GM12878 (cell line): ENCODE results near the gene HMCN1. TPM values are rescaled to one million over a fixed set of nuclear protein-coding genes. Genes with fewer than 3 reads are reported as not detected.

Experiments used
- ATAC-seq: fragments of 200-7000 bp; cut with Tn5 transposase; 3 replicates; pipeline ENCODE4 v1.9.1; 2020; ENCODE audit warnings: mild to moderate bottlenecking, moderate library complexity
- BruUV-seq: library from RNA; stranded (reverse); fragments of 400-500 nt; replicated peaks from 2 replicates; lab custom pipeline; 2021; lab: Mats Ljungman, UMichigan
- CTCF ChIA-PET: fragments of 300-600 bp; sonication (Branson Sonifier 250); formaldehyde crosslinking; extraction: SDS; loops from one replicate; lab custom pipeline; 2021; ENCODE audit warnings: inconsistent platforms; lab: Yijun Ruan, JAX
- POLR2A ChIA-PET: fragments of 350-600 bp; formaldehyde crosslinking; extraction: SDS; loops from one replicate; lab custom pipeline; 2021; ENCODE audit warnings: inconsistent platforms; lab: Charles Lee
- RAD21 ChIA-PET: fragments of 300-600 bp; sonication (Branson Sonifier 250); formaldehyde crosslinking; loops from one replicate; lab custom pipeline; 2023; ENCODE audit warnings: antibody characterized with exemption; ENCODE audit not compliant: unreplicated experiment; lab: Charles Lee
- SMC1A ChIA-PET: fragments of 300-600 bp; sonication (Branson Sonifier 250); formaldehyde crosslinking; loops from one replicate; lab custom pipeline; 2023; ENCODE audit not compliant: unreplicated experiment, uncharacterized antibody; lab: Charles Lee
- DNase-seq: peaks from one replicate; pipeline ENCODE4 v3.0.0-alpha.2; 2011; ENCODE audit warnings: low read depth, low spot score
- FAIRE-seq: peaks from 3 replicates; lab custom pipeline; 2011; peaks lifted over from hg19 to GRCh38; lab: Jason Lieb, UNC
- H2AFZ ChIP-seq: 2 replicates; pipeline ENCODE4 v1.6.0; 2011; ENCODE audit warnings: low read depth, low read length, control low read depth; ENCODE audit not compliant: control insufficient read depth
- H3K27ac ChIP-seq: 2 replicates; pipeline ENCODE4 v1.5.1; 2011; ENCODE audit warnings: control low read depth; ENCODE audit not compliant: control insufficient read depth, insufficient read depth
- H3K27me3 ChIP-seq, 2 experiments: replicated peaks in 1 of 2; 2 replicates each; pipeline versions ENCODE4 v1.6.0 to v1.6.1; 2011; ENCODE audit warnings: low read length in 1 of 2; ENCODE audit not compliant: control insufficient read depth in 2 of 2, insufficient read depth in 2 of 2
- H3K36me3 ChIP-seq, 2 experiments: 2 replicates each; pipeline ENCODE4 v1.5.1; 2011; ENCODE audit warnings: low read length in 1 of 2; ENCODE audit not compliant: control insufficient read depth in 2 of 2, insufficient read depth in 2 of 2
- H3K4me1 ChIP-seq: 2 replicates; pipeline ENCODE4 v1.6.1; 2011; ENCODE audit warnings: mild to moderate bottlenecking, low read length, moderate library complexity, mixed read lengths; ENCODE audit not compliant: control insufficient read depth, insufficient read depth
- H3K4me2 ChIP-seq: 2 replicates; pipeline ENCODE4 v1.6.0; 2011; ENCODE audit warnings: control low read depth; ENCODE audit not compliant: control insufficient read depth, insufficient read depth
- H3K4me3 ChIP-seq: fragments of 200-600 bp; sonication (generic); 2 replicates; pipeline ENCODE4 v1.5.1; 2016
- H3K79me2 ChIP-seq: 2 replicates; pipeline ENCODE4 v1.6.0; 2011; ENCODE audit warnings: low read length; ENCODE audit not compliant: control insufficient read depth, insufficient read depth
- H3K9ac ChIP-seq: 2 replicates; pipeline ENCODE4 v1.8.0; 2011; ENCODE audit warnings: low read length, control low read depth, mixed read lengths; ENCODE audit not compliant: control insufficient read depth, insufficient read depth
- H3K9me3 ChIP-seq: replicated peaks from 3 replicates; pipeline ENCODE4 v1.5.1; 2011; ENCODE audit warnings: mild to moderate bottlenecking, low read length; ENCODE audit not compliant: control insufficient read depth, insufficient read depth
- H4K20me1 ChIP-seq: 2 replicates; pipeline ENCODE4 v1.6.0; 2011; ENCODE audit not compliant: control insufficient read depth, insufficient read depth
- BCL3 ChIP-seq: IDR thresholded peaks from 2 replicates; pipeline ENCODE4 v1.6.1; 2011; ENCODE audit warnings: borderline replicate concordance, low read depth, mild to moderate bottlenecking, moderate library complexity, low read length; ENCODE audit not compliant: insufficient read depth, poor library complexity, severe bottlenecking
- CHD2 ChIP-seq: IDR thresholded peaks from 2 replicates; pipeline ENCODE4 v1.6.1; 2011; ENCODE audit warnings: low read depth, low read length, improper control_type of control experiment, borderline replicate concordance
- CTCF ChIP-seq, 3 experiments: IDR thresholded peaks in 2 of 3; conservative IDR thresholded peaks in 1 of 3; 2 replicates each; pipeline ENCODE4 v1.5.1; 2011; ENCODE audit warnings: low read depth in 3 of 3, low read length in 3 of 3, mild to moderate bottlenecking in 3 of 3, control low read depth in 2 of 3, moderate library complexity in 2 of 3, inconsistent platforms in 1 of 3, mixed read lengths in 1 of 3; ENCODE audit not compliant: control insufficient read depth in 2 of 3, insufficient read depth in 1 of 3; ENCODE audit errors: extremely low read depth in 1 of 3
- HDAC6 ChIP-seq: fragments of 200-600 bp; sonication (generic); IDR thresholded peaks from one replicate; pipeline ENCODE4 v1.8.0; 2017; ENCODE audit warnings: antibody characterized with exemption; ENCODE audit not compliant: unreplicated experiment
- MAX ChIP-seq: IDR thresholded peaks from 2 replicates; pipeline ENCODE4 v1.6.1; 2012; ENCODE audit warnings: low read depth, low read length, improper control_type of control experiment
- MEF2B ChIP-seq: fragments of 450-650 bp; IDR thresholded peaks from 2 replicates; pipeline ENCODE4 v1.6.1; 2018; ENCODE audit warnings: mild to moderate bottlenecking, moderate library complexity; ENCODE audit not compliant: partially characterized antibody, poor library complexity, severe bottlenecking
- MTA2 ChIP-seq: fragments of 450-650 bp; IDR thresholded peaks from 2 replicates; pipeline ENCODE4 v1.6.1; 2016; ENCODE audit warnings: low read depth, mild to moderate bottlenecking, moderate library complexity
- NRF1 ChIP-seq: conservative IDR thresholded peaks from 2 replicates; pipeline ENCODE4 v1.6.1; 2011; ENCODE audit warnings: mild to moderate bottlenecking, low read depth, low read length, improper control_type of control experiment
- PAX8 ChIP-seq: fragments of 450-650 bp; IDR thresholded peaks from 2 replicates; pipeline ENCODE4 v1.6.1; 2017; ENCODE audit warnings: mild to moderate bottlenecking, moderate library complexity
- PBX3 ChIP-seq: IDR thresholded peaks from 2 replicates; pipeline ENCODE4 v1.6.1; 2011; ENCODE audit warnings: mild to moderate bottlenecking, low read depth, low read length, moderate library complexity; ENCODE audit not compliant: insufficient replicate concordance
- RELB ChIP-seq: fragments of 450-650 bp; IDR thresholded peaks from 2 replicates; pipeline ENCODE4 v1.6.1; 2017; ENCODE audit warnings: low read depth, mild to moderate bottlenecking, moderate library complexity
- SRF ChIP-seq, 2 experiments: IDR thresholded peaks; 2 replicates each; pipeline ENCODE4 v1.6.1; 2011; ENCODE audit warnings: low read depth in 2 of 2, low read length in 2 of 2, mild to moderate bottlenecking in 1 of 2, moderate library complexity in 1 of 2
- TARDBP ChIP-seq: IDR thresholded peaks from 2 replicates; pipeline ENCODE4 v1.6.1; 2016; ENCODE audit warnings: borderline replicate concordance
- TBL1XR1 ChIP-seq: IDR thresholded peaks from 2 replicates; pipeline ENCODE4 v1.6.1; 2012; ENCODE audit warnings: low read depth, low read length, improper control_type of control experiment
- ZBED1 ChIP-seq: IDR thresholded peaks from 2 replicates; pipeline ENCODE4 v1.6.1; 2016; ENCODE audit warnings: borderline replicate concordance
- ZNF24 ChIP-seq: fragments of 450-650 bp; IDR thresholded peaks from 2 replicates; pipeline ENCODE4 v1.6.1; 2017; ENCODE audit warnings: antibody characterized with exemption, mild to moderate bottlenecking
- WGBS: methylation state at CpG from one replicate; pipeline ENCODE4 v1.1.6; 2016; ENCODE audit warnings: low lambda C conversion rate; ENCODE audit not compliant: insufficient replicate concordance, insufficient coverage; ENCODE audit errors: missing lambda C conversion rate; 5-methylcytosine and 5-hydroxymethylcytosine counted together
- in situ Hi-C: fragments of 300-500 bp; cut with MboI; formaldehyde crosslinking; loops from 9 replicates; pipeline ENCODE4 v1.14.3; 2018; ENCODE audit warnings: mixed read lengths
- intact Hi-C: fragments of 100-400 bp; cut with micrococcal nuclease; formaldehyde crosslinking; loops from one replicate; pipeline ENCODE4 v1.14.2; 2022; ENCODE audit not compliant: unreplicated experiment
- polyA plus RNA-seq, 11 experiments: library from polyadenylated mRNA; depleted of rRNA in 4 of 11; unstranded in 6 of 11; stranded (reverse) in 5 of 11; fragments of >200 nt; fragmentation: Nextera tagmentation in 4 of 11; fragmentation: Illumina TruSeq in 1 of 11; extraction: Ambion mirVana in 4 of 11; extraction: Trizol in 1 of 11; gene quantifications; 1 replicate in 1 of 11; 2 replicates in 10 of 11; pipeline versions ENCODE4 v1.2.1 to v1.2.3, GENCODE V29; 2011 to 2016; ENCODE audit warnings: inconsistent platforms in 2 of 11, missing spikeins in 2 of 11, low read depth in 1 of 11
- total RNA-seq, 4 experiments: library from RNA; depleted of rRNA in 3 of 4; stranded (reverse); fragments of >200 nt in 3 of 4; fragmentation: Illumina TruSeq in 1 of 4; extraction: Trizol in 1 of 4; gene quantifications; 2 replicates each; pipeline versions ENCODE4 v1.2.1 to v1.2.3, GENCODE V29; 2013 to 2021

HMCN1 gene
- total and polyA plus RNA-seq, 10 of the 15 experiments (the other 5 are each of a cell fraction or from before 2014, with no cell fraction given) = under 0.01 to 0.07 TPM; not detected in 8

- no peaks in the 10 kb centered on the region for H3K27me3 ChIP-seq
- POLR2A ChIA-PET = no interaction called here
- no peaks in the 10 kb centered on the region for H3K9me3 ChIP-seq
- no peak for DNase-seq
- no peak for ATAC-seq
- no peaks in the 10 kb centered on the region for H3K4me1 ChIP-seq
- FAIRE-seq = no peak
- H3K9ac ChIP-seq = no peak overlapping the region
- H3K4me2 ChIP-seq = no peak overlapping the region
- H3K79me2 ChIP-seq = no peaks in the 10 kb centered on the region
- intact Hi-C loops (no loop called here), in situ Hi-C loops (no loop called here)
- H3K36me3 ChIP-seq = no peaks in the 10 kb centered on the region
- RAD21 ChIA-PET = no interaction called here
- WGBS = 41% methylated on average over 3 of the region's 3 CpGs
- CTCF ChIA-PET = no interaction called here
- H2AFZ ChIP-seq = no peak overlapping the region
- BruUV-seq = no TSS peak
- SMC1A ChIA-PET = no interaction called here
- H3K4me3 ChIP-seq = no peak overlapping the region
- no peaks in the 10 kb centered on the region for H4K20me1 ChIP-seq
- no peak overlapping the region for H3K27ac ChIP-seq
- no peak for TF ChIP-seq RELB
- no peak for TF ChIP-seq CTCF (IDR thresholded peaks at IDR 0.05 in 2 of 3, conservative IDR thresholded peaks at IDR 0.05 in 1 of 3; ENCODE audit: control insufficient read depth in 2 of 3, extremely low read depth in 1 of 3, insufficient read depth in 1 of 3, low read depth in 3 of 3, low read length in 3 of 3)
- TF ChIP-seq MAX = no peak
- no peak for TF ChIP-seq ZBED1
- no peak for TF ChIP-seq NRF1
- TF ChIP-seq PBX3 = no peak
- TF ChIP-seq BCL3 = no peak
- TF ChIP-seq TBL1XR1 = no peak
- no peak for TF ChIP-seq ZNF24
- no peak for TF ChIP-seq MEF2B
- no peak for TF ChIP-seq TARDBP
- no peak for TF ChIP-seq MTA2
- no peak for TF ChIP-seq SRF (IDR thresholded peaks at IDR 0.05; ENCODE audit: low read depth in 2 of 2, low read length in 2 of 2)
- TF ChIP-seq HDAC6 = no peak
- no peak for TF ChIP-seq PAX8
- TF ChIP-seq CHD2 = no peak
Observed at GRCh38 chr1:185974367-185975170, 240.4 kb downstream of the HMCN1 start.
